ENCODE results near the gene CD160.
"Not testable (repeated sequence)": the region's sequence is repeated elsewhere in the genome, so short reads cannot be mapped to it uniquely, and the experiment has no call there.

The CD160 gene

DNA sequence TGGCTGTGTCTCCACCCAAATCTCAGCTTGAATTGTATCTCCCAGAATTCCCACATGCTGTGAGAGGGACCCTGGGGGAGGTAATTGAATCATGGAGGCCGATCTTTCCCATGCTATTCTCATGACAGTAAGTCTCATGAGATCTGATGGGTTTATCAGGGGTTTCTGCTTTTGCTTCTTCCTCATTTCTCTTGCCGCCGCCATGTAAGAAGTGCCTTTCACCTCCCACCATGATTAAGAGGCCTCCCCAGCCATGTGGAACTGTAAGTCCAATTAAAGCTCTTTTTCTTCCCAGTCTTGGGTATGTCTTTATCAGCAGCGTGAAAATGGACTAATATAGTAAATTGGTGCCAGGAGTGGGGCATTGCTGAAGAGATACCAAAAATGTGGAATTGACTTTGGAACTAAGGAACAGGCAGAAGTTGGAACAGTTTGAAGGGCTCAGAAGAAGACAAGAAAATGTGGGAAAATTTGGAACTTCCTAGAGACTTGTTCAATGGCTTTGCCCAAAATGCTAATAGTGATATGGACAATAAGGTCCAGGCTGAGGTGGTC lies 41.2 kb downstream of the CD160 start:
- not testable (repeated sequence) for DNase-seq

DNA sequence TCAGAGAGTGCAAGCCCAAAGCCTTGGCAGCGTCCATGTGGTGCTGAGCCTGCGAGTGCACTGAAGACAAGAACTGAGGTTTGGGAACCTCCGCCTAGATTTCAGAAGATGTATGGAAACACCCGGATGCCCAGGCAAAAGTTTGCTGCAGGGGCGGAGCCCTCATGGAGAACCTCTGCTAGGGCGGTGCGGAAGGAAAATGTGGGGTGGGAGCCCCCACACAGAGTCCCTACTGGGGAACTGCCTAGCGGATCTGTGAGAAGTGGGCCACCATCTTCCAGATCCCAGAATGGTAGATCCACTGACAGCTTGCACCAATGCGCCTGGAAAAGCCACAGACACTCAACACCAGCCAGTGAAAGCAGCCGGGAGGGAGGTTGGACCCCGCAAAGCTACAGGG lies 42.2 kb downstream of the CD160 start:
- not testable (repeated sequence) for DNase-seq

DNA sequence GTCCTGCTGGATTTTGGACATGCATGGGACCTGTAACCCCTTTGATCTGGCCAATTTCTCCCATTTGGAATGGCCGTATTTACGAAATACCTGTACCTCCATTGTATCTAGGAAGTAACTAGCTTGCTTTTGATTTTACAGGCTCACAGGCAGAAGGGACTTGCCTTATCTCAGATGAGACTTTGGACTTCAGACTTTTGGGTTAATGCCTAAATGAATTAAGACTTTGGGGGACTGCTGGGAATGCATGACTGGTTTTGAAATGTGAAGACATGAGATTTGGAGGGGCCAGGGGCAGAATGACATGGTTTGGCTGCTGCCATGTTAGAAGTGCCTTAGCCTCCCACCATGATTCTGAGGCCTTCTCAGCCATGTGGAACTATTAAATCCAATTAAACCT lies 42.7 kb downstream of the CD160 start:
- DNase-seq: not testable (repeated sequence)

DNA sequence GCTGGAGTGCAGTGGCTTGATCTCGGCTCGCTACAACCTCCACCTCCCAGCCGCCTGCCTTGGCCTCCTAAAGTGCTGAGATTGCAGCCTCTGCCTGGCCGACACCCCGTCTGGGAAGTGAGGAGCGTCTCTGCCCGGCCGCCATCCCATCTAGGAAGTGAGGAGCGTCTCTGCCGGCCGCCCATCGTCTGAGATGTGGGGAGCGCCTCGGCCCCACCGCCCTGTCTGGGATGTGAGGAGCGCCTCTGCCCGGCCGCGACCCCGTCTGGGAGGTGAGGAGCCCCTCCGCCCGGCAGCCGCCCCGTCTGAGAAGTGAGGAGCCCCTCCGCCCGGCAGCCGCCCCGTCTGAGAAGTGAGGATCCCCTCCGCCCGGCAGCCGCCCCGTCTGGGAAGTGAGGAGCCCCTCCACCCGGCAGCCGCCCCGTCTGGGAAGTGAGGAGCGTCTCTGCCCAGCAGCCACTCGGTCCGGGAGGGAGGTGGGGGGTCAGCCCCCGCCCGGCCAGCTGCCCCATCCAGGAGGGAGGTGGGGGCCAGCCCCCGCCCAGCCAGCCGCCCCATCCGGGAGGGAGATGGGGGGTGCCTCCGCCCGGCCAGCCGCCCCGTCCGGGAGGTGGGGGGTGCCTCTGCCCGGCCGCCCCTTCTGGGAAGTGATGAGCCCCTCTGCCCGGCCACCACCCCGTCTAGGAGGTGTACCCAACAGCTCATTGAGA lies 45.1 kb downstream of the CD160 start:
- not testable (repeated sequence) for DNase-seq

DNA sequence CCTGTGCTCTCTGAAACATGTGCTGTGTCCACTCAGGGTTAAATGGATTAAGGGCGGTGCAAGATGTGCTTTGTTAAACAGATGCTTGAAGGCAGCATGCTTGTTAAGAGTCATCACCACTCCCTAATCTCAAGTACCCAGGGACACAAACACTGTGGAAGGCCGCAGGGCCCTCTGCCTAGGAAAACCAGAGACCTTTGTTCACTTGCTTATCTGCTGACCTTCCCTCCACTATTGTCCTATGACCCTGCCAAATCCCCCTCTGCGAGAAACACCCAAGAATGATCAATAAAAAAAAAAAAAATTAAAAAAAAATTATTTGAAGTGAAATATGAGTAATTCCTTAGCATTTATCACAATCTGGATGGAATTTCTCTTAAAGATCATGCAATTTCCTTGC lies 45.8 kb downstream of the CD160 start:
- not testable (repeated sequence) for DNase-seq

DNA sequence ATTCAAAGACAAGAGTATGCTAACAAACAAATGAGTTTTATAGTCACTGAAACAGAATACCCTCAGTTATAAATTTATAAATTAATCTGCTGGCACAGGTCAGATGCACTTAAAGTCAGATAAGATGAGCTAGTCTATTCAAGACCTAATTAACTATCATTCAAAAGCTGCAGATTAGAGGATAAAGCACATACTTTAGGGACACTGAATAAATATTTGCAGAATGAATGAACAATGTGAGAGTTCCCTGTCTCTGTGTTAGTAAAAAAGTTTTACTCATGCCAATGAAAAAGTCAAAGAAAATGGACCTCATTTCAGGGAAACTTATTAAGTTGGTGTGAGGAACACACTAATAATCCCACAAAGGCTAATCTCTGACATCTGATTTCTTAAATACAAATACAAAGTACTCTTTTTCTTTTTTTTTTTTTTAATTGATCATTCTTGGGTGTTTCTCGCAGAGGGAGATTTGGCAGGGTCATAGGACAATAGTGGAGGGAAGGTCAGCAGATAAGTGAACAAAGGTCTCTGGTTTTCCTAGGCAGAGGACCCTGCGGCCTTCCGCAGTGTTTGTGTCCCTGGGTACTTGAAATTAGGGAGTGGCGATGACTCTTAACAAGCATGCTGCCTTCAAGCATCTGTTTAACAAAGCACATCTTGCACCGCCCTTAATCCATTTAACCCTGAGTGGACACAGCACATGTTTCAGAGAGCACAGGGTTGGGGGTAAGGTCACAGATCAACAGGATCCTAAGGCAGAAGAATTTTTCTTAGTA lies 46.5 kb downstream of the CD160 start:
- not testable (repeated sequence) for DNase-seq

DNA sequence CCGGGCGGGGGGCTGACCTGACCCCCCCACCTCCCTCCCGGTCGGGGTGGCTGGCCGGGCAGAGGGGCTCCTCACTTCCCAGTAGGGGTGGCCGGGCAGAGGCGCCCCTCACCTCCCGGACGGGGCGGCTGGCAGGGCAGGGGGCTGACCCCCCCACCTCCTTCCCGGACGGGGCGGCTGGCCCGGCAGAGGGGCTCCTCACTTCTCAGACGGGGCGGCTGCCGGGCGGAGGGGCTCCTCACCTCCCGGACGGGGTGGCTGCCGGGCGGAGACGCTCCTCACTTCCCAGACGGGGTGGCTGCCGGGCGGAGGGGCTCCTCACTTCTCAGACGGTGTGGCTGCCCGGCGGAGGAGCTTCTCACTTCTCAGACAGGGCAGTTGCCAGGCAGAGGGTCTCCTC lies 47.6 kb downstream of the CD160 start:
- DNase-seq: not testable (repeated sequence)

DNA sequence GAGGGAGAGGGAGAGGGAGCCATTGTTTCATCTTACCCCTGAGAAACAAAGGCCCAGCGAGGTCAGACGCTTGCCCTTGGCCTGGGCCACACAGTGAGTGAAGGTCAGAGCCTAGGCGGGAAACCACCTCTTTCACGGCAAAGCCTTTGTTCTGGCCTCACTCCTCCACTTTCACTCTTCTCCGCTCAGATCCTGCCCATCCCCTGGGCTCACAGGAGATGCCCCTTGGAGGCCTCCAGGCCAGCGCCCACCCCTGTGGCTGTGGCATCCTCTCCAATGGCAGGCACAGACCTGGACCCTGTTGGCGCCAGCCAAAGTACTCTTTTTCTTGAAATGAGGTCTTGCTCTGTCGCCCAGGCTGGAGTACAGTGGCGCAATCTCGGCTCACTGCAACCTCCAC lies 48.7 kb downstream of the CD160 start:
- not testable (repeated sequence) for DNase-seq

DNA sequence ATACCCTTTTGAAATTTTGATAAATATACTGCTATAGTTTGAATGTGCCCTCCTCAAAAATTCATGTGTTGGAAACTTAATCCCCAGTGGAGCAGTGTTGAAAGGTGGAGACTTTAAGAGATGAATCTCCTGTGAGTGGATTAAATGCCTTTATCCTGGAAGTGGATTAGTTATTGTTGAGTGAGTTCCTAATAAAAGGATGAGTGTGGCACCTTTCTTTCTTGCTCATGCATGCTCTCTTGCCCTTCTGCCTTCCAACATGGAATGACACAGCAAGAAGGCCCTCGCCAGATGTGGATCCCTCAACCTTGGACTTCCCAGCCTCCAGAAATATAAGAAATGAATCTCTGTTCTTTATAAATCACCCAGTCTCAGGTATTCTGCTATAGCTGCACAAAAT lies 51.8 kb downstream of the CD160 start:
- DNase-seq: no peak

DNA sequence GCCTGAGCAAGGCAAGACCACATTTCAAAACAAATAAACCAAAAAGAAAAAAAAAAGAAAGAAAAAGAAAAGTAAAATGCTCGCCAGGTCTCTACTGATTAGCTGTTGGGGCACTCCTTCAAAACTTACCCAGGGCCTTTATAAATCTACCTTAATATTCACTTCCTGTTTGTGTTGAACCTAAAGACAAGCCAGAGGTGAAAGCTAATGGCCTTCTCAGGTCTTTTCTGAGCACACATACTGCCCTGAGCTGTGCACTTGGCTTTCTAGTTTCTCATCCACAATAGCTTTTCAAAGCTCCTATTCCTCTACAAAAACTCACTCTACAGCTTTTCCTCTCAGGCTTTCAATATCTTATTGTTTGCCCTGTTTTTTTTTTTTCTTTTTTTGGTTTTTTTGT lies 54.1 kb downstream of the CD160 start:
- no peak for DNase-seq

DNA sequence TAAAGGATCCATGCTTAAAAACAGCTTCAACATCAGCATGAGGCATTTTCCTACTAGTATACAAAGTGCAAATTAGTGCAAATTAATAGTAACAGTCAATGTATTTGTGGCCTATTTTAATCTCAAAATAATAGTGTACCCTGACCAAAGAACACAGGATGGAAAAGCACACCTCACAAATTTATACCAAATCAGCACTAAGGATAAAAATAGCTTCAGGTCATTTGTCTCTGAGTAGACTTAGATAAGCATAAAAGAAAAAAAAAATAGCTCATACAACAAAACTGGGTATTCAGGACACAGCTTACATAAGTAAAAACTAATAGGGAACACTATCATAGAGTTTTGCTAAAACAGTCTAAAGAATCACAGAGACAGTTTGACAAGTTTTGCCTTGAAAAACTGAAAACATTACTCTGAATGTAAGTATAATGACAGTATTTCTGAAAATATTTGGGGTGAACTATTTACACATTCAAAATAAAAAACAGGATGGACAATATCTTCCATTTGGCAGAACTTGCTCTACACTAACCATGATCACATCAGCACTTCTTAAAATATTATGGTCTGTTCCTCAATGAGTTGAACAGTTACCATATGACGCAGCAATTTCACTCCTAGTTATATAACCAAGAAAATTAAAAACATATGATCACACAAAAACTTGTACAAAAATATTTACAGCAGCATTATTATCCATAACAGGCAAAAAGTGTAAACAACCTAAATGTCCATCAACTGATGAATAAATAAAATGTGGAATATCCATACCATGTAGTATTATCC lies 58.3 kb downstream of the CD160 start:
- no peak for DNase-seq

DNA sequence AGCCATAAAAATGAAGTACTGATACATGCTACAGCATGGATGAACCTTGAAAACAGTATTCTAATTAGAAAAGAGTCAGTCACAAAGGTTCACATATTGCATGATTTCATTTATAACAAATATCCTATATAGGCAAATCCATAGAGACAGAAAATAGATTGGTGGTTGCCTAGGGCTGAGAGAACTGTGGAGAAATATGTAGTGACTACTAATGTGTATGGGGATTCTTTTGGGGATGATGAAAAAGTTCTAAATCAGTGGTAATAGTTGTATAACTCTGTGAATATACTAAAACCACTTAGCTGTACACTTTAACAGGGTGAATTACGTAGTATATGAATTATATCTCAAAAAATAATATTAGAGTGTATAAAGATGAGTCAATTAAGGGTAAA lies 58.8 kb downstream of the CD160 start:
- DNase-seq: no peak

DNA sequence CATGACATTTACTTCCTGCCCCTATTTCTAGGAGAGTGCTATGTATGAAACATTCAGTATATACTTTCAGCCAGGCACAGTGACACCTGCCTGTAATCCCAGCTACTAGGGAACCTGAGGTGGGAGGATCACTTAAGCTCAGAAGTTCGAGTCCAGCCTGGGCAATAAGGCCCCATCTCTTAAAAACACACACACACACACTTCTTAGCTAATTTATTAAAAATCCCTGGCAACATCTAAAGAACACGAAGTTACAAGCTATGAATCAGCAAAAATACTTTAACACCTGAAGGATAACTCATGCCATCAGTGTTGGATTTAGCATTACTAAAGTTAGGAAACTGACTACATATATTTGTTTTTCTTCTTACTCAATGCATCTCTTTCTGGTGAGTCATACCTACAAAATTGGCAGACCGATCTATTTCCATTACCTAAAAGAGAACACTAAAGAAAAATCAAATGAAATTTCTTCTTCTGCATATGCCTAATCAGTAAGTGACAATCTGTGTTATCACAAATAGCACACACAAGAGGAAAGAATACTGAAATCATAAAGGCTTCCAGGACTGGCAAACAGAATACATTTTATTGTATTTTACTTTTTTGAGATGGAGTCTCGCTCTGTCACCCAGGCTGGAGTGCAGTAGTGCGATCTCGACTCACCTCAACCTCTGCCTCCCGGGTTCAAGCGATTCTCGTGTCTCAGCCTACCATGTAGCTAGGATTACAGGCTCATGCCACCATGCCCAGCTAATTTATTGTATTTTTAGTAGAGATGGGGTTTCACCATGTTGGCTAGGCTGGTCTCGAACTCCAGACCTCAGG lies 63.2 kb downstream of the CD160 start:
- no peak for DNase-seq

DNA sequence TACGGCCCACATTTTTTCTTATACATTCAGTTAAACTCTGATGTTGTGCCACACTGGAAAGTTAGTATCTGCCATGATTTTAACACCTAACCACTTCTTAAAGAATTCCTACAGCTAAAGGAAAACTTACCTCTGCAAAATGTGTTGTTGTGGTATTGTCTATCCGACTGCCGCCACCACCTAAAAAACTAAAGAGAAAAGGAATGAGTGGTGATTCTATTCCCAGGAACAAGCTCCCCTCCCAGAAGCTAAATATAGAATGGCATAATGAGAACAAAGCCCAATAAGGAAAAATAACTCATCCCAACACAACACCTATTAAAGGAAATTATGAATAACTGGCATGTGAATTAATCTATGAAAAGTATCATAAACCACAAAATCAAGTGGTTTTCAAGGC lies 65.1 kb downstream of the CD160 start:
- no peak for DNase-seq

DNA sequence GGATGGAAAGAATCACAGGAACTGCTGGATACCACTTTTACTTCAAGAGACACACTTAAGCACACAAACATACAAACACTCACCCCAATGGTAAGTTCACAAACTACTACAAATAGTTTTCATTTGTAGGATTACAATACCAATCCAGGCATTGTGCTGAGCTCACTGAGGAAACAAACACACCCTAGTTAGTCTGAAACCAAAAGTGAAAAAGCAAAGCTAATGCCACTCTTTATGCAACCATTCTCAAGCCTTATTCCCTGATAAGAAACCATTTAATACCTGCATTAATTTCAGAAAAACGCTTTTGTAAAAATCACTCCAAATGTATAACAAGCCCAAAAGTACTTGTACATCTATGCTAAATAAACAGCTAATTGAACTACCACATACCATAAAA lies 66.2 kb downstream of the CD160 start:
- no peak for DNase-seq

DNA sequence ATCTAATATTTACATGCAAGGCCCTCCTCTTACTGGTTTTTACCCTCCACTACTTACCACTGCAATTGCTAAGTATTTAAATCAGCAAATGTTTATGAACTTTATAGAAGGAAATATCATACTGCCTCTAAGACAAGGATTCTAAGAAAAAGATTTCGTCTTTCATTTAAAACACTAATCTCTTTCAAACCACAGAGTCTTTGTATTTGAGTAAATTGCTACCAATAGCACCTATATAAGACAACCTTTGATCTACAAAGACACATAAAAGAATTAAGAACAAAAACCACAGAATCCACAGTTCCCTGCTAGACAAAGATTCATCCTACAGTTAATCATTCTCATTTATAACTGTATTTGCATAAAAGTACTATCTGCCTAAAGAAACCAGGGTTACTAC lies 67.0 kb downstream of the CD160 start:
- DNase-seq: no peak

DNA sequence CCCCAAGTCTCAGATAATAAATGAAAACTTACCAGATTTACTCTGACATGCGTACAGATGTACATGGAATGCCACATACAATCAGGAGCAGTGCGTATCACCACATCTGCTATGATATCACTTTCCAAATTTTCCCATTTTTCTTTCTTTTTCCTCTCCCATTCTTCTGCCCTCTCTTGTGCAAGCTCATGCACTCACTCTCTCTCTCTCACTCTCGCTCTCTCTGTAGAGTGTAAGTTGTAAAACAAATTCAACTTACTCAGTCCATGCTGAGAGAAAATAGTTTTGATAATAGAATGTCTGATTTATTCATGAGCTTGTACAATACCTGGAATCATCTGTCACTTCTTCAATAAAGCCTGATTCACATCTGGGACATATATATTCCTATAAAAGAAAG lies 69.3 kb downstream of the CD160 start:
- DNase-seq: no peak
